LNCaP clone FGC (cell line): Measurements from ENCODE around the gene FADS1.
A peak's percentile ranks its signal among the peaks of the same experiment; 100 is the strongest.

ENCODE experiments used
- DNase-seq: peaks from one replicate; pipeline ENCODE4 v3.0.0-alpha.2; 2011; ENCODE audit warnings: low read depth
- H3K4me3 ChIP-seq: 2 replicates; pipeline ENCODE4 v1.5.1; 2011; ENCODE audit warnings: mild to moderate bottlenecking, low read depth, low read length, control low read depth
- TF ChIP-seq, protein P1 (sequence below): IDR thresholded peaks from 2 replicates; pipeline ENCODE4 v1.5.1; 2012; ENCODE audit warnings: mild to moderate bottlenecking; ENCODE audit not compliant: control insufficient read depth, insufficient read depth; ENCODE audit errors: extremely low read depth

Gene FADS1

DNA sequence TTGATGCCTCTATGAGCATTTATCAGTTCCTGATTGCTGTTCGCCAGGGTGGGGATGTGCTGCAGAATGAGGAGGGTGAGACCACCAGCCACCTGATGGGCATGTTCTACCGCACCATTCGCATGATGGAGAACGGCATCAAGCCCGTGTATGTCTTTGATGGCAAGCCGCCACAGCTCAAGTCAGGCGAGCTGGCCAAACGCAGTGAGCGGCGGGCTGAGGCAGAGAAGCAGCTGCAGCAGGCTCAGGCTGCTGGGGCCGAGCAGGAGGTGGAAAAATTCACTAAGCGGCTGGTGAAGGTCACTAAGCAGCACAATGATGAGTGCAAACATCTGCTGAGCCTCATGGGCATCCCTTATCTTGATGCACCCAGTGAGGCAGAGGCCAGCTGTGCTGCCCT lies 21.3 kb downstream of the FADS1 start:
- H3K4me3 ChIP-seq = no peak overlapping the region
- TF ChIP-seq, protein P1, sequence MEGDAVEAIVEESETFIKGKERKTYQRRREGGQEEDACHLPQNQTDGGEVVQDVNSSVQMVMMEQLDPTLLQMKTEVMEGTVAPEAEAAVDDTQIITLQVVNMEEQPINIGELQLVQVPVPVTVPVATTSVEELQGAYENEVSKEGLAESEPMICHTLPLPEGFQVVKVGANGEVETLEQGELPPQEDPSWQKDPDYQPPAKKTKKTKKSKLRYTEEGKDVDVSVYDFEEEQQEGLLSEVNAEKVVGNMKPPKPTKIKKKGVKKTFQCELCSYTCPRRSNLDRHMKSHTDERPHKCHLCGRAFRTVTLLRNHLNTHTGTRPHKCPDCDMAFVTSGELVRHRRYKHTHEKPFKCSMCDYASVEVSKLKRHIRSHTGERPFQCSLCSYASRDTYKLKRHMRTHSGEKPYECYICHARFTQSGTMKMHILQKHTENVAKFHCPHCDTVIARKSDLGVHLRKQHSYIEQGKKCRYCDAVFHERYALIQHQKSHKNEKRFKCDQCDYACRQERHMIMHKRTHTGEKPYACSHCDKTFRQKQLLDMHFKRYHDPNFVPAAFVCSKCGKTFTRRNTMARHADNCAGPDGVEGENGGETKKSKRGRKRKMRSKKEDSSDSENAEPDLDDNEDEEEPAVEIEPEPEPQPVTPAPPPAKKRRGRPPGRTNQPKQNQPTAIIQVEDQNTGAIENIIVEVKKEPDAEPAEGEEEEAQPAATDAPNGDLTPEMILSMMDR = no peak
- DNase-seq = no peak

DNA sequence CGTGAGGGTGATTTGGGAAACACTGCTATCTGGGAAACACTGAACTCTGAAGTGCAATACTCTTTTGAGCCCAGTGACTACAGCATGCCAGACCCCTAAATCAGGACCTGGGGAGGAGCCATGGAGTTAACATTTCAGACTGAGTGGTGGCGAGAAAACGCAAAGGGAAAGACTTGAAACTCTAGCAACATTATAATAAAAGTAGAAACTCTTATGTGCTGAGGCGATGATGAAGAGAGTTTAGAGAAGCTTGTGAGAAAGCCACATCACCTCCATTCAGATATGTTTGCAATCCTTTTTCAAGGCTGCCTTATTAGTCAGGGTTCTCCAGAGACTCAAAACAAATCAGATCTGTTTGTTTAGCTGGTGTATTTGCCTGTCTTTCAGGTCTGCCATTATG lies 22.2 kb downstream of the FADS1 start:
- TF ChIP-seq, protein P1 = no peak
- no peak for DNase-seq
- no peak overlapping the region for H3K4me3 ChIP-seq

DNA sequence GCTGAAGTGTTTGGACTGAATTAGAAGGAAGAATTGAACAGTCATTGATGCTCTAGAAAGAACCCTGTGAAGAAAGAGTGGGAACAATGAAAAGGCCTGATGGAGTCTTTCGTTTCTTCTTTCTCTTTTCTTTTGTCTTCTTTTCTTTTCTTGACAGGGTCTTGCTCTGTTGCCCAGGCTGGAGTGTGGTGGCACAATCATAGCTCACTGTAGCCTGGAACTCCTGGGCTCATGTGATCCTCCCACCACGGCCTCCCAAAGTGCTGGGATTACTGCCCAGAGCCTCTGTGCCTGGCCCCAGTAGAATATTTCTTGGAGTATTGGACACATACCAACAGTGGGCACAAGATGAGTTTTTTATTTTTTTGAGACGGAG lies 23.0 kb downstream of the FADS1 start:
- no peak for DNase-seq
- TF ChIP-seq, protein P1 = no peak

DNA sequence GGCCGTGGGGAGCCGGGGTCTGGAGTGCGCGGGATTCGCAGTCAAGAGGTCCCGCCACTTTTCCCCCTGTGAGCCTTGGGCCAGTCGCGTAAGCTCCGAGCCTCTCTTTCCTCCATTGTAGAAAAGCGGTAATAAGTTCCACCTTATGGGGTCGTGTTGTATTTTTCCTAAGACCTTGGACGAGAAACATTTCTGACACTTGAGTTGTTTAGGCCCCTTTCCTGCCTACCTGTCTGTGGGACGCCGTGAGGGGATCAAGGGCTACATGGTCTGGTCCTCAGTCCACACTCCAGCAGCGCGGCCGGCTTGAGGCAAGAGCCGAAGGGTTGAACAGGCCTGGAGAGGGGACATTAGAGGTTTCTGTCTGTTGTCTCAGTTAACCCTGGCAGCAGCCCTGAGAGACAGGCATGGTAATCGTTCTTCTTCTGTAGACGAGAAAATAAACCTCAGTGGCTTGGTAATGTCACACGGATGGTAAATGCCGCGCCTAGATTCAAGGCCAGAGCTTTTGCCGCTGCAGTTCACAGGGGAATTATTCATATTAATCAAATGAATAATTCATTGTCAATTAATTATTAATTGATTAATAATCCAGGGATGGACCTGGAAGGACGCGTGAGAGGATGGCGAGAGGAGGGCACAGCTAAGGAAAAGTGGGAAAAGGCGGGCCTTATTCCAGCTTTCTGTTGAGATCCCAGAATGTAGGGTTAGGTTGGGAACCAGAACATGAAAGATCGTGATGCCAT lies 23.5 kb downstream of the FADS1 start:
- peak overlapping the region; percentile 86 for H3K4me3 ChIP-seq
- TF ChIP-seq, protein P1 = no peak
- no peak for DNase-seq

More for the DNA sequence above, 23.0 kb downstream of the FADS1 start:
- H3K4me3 ChIP-seq = peak overlapping the region; percentile 86

DNA sequence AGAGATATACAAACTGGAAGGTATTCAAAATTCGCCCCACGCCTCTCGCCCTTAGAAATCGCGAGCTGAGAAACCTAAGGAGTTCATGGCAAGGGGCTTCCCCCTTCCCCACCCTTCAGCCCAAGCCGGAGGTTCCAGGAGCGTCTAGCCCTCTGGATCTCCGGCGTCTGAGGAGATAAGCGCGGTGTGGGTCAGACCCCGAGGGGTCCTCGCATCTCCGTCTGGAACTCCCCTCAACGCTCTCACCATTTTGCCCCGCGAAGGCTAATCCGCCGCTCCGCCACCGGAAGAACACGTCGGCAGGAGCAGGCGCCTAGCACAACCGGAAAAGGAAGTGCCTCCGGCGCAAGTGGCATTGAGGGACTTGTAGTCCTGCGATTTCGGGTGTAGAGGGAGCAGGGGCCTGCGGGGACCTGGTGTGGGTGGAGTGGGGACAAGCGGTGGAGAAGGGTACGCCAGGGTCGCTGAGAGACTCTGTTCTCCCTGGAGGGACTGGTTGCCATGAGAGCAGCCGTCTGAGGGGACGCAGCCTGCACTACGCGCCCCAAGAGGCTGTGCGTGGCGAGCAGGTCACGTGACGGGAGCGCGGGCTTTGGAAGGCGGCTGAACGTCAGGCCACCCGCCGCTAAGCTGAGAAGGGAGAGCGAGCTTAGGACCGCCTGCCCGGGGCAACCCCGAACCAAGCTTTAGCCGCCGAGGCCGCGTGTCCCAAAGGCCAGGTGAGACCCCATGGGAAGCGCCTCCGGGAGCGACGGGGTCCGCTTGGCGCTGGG lies 24.3 kb downstream of the FADS1 start, which contains the start of the genes FEN1 and TMEM258:
TSS of gene FEN1 (plus strand) at position 602 of the 773 bp plus-strand sequence. CDS start 2,451 bp downstream, outside the sequence.
TSS of gene TMEM258 (minus strand) at position 290 of the 773 bp plus-strand sequence. CDS start at position 249, 41 bp downstream.
- DNase-seq = peak; percentile 82
- TF ChIP-seq, protein P1 = no peak
- H3K4me3 ChIP-seq = peak within 1 kb of the TSS; percentile 86

DNA sequence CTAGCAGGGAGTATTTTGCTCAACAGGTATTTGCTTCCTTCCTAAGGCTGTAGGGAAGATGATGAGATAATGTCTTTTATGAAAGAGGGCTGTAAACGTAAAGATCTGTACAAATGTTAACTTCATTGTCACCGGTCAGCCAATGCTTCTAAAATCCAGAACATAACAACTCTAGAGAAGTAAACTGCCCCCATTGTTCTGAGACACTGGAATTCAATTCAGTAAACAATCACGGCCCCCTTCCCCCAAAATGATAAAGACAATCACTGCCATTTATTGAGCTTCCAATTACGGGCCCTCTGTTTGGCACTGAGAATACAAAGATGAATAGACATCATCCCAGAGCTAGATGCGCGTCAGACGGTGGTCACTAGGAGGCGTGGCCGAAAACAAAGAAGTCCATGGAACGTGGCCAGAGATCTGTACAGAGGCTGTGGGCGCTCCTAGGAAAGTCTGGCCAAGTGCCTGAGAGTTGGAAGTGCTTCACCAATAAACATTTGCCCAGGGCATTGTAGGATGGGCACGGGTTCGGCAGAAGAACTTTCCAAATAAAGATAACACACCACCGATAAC lies 25.0 kb downstream of the FADS1 start:
- DNase-seq = peak; percentile 67
- peak overlapping the region; percentile 86 for H3K4me3 ChIP-seq
- TF ChIP-seq, protein P1 = no peak
